Thoracic aorta (tissue), 2 donors: ENCODE data around the gene PODN. TPM values are rescaled to one million over a fixed set of nuclear protein-coding genes. Genes with fewer than 3 reads are reported as not detected.

ENCODE experiments used
- ATAC-seq: fragments of 150-250 bp; one replicate; pipeline ENCODE4 v1.8.0; 2017; ENCODE audit warnings: low read depth; ENCODE audit not compliant: insufficient number of reproducible peaks, low FRiP score
- DNase-seq: peaks from one replicate; pipeline ENCODE4 v3.0.0-alpha.2; 2020; ENCODE audit warnings: low spot score
- H3K27ac ChIP-seq, 2 donors: fragments of 200-600 bp; sonication (generic); 1 replicate in 1 of 2; 2 replicates in 1 of 2; pipeline ENCODE4 v1.5.1; 2016; ENCODE audit warnings: mild to moderate bottlenecking in 2 of 2, moderate library complexity in 2 of 2
- H3K27me3 ChIP-seq: fragments of 200-600 bp; sonication (generic); replicated peaks from 2 replicates; pipeline ENCODE4 v1.6.0; 2016; ENCODE audit warnings: mild to moderate bottlenecking; ENCODE audit not compliant: insufficient read depth
- H3K36me3 ChIP-seq: fragments of 200-600 bp; sonication (generic); one replicate; pipeline ENCODE4 v1.5.1; 2016
- H3K4me1 ChIP-seq, 2 donors: fragments of 200-600 bp; sonication (generic); 1 replicate in 1 of 2; 2 replicates in 1 of 2; pipeline versions ENCODE4 v1.5.1 to v1.6.0; 2016; ENCODE audit warnings: low read depth in 2 of 2, mild to moderate bottlenecking in 1 of 2; ENCODE audit not compliant: control insufficient read depth in 1 of 2
- H3K4me3 ChIP-seq: fragments of 200-600 bp; sonication (generic); 2 replicates; pipeline ENCODE4 v1.5.1; 2016; ENCODE audit warnings: mild to moderate bottlenecking
- H3K9me3 ChIP-seq: fragments of 200-600 bp; sonication (generic); 2 replicates; pipeline ENCODE4 v1.5.1; 2016
- CTCF ChIP-seq: fragments of 200-600 bp; sonication (generic); IDR thresholded peaks from one replicate; pipeline ENCODE4 v1.5.1; 2019; ENCODE audit warnings: antibody characterized with exemption
- total RNA-seq, 2 donors: library from RNA; depleted of rRNA; stranded (reverse); fragments of >200 nt; gene quantifications; one replicate each; pipeline versions ENCODE4 v1.1.0 to v1.2.3, GENCODE V29; 2016

PODN gene
- total RNA-seq, 2 donors from 2014 or later = 119 to 152 TPM

GRCh38 chr1:53077599-53077965 lies 15.6 kb downstream of the PODN start:
- no peaks in the 10 kb centered on the region for H3K4me1 ChIP-seq
- H3K4me3 ChIP-seq = no peak overlapping the region
- no peak overlapping the region for H3K27ac ChIP-seq
- DNase-seq (no peak), ATAC-seq (no peak)
- no peaks in the 10 kb centered on the region for H3K27me3 ChIP-seq
- TF ChIP-seq CTCF = no peak
- no peaks in the 10 kb centered on the region for H3K9me3 ChIP-seq
- peaks cover 3% of the 10 kb centered on the region for H3K36me3 ChIP-seq

- no peak for DNase-seq
- Histone ChIP-seq H3K36me3 (peaks cover 3% of the 10 kb centered on the region), H3K9me3 (no peaks in the 10 kb centered on the region), H3K4me1 (no peaks in the 10 kb centered on the region), H3K4me3 (no peak overlapping the region), H3K27ac (no peak overlapping the region), H3K27me3 (no peaks in the 10 kb centered on the region)
- ATAC-seq = no peak
- no peak for TF ChIP-seq CTCF
Measured at GRCh38 chr1:53078333-53079101, 16.5 kb downstream of the PODN start.

- peaks cover 3% of the 10 kb centered on the region for H3K36me3 ChIP-seq
- no peak for ATAC-seq
- DNase-seq = no peak
Measured at GRCh38 chr1:53079251-53079650, 17.2 kb downstream of the PODN start.

GRCh38 chr1:53080041-53080440 lies 18.0 kb downstream of the PODN start:
- no peak for DNase-seq
- Histone ChIP-seq H3K27ac (no peak overlapping the region), H3K4me3 (no peak overlapping the region), H3K36me3 (peaks cover 3% of the 10 kb centered on the region), H3K27me3 (no peaks in the 10 kb centered on the region), H3K4me1 (no peaks in the 10 kb centered on the region), H3K9me3 (no peaks in the 10 kb centered on the region)
- no peak for ATAC-seq
- TF ChIP-seq CTCF = no peak

More at GRCh38 chr1:53079251-53079650, 17.2 kb downstream of the PODN start:
- Histone ChIP-seq H3K27ac (no peak overlapping the region), H3K4me3 (no peak overlapping the region), H3K4me1 (no peaks in the 10 kb centered on the region), H3K9me3 (no peaks in the 10 kb centered on the region), H3K27me3 (no peaks in the 10 kb centered on the region)
- TF ChIP-seq CTCF = no peak

GRCh38 chr1:53080769-53081168 lies 18.8 kb downstream of the PODN start:
- Histone ChIP-seq H3K36me3 (peaks cover 3% of the 10 kb centered on the region), H3K9me3 (no peaks in the 10 kb centered on the region), H3K4me3 (no peak overlapping the region), H3K4me1 (no peaks in the 10 kb centered on the region), H3K27me3 (no peaks in the 10 kb centered on the region), H3K27ac (no peak overlapping the region)
- no peak for ATAC-seq
- no peak for TF ChIP-seq CTCF
- DNase-seq = no peak
